Gastrocnemius medialis (tissue), 4 donors: ENCODE data around the gene CYTH4. TPM values are rescaled to one million over a fixed set of nuclear protein-coding genes. Genes with fewer than 3 reads are reported as not detected.

Source experiments
- ATAC-seq, 2 donors: fragments of 150-250 bp; one replicate each; pipeline ENCODE4 v1.9.1; 2016
- DNase-seq, 2 donors: peaks; one replicate each; pipeline ENCODE4 v3.0.0-alpha.2; 2019
- H3K27ac ChIP-seq, 4 donors: fragments of 200-600 bp; sonication (generic); 1 replicate in 1 of 4; 2 replicates in 3 of 4; pipeline ENCODE4 v1.5.1; 2016 to 2018; ENCODE audit warnings: mild to moderate bottlenecking in 2 of 4, moderate library complexity in 1 of 4
- H3K27me3 ChIP-seq, 3 donors: fragments of 200-600 bp; sonication (generic) in 2 of 3; 1 replicate in 1 of 3; 2 replicates in 2 of 3; pipeline versions ENCODE4 v1.5.1 to v1.6.0; 2016 to 2019; ENCODE audit warnings: mild to moderate bottlenecking in 1 of 3, moderate library complexity in 1 of 3
- H3K36me3 ChIP-seq, 2 donors: fragments of 200-600 bp; sonication (generic) in 1 of 2; one replicate each; pipeline ENCODE4 v1.5.1; 2017 to 2018
- H3K4me1 ChIP-seq, 2 donors: fragments of 200-600 bp; sonication (generic) in 1 of 2; one replicate each; pipeline ENCODE4 v1.5.1; 2016 to 2017; ENCODE audit warnings: mild to moderate bottlenecking in 2 of 2
- H3K4me3 ChIP-seq, 4 donors: fragments of 200-600 bp; sonication (generic) in 3 of 4; 1 replicate in 1 of 4; 2 replicates in 3 of 4; pipeline ENCODE4 v1.5.1; 2016 to 2019; ENCODE audit warnings: mild to moderate bottlenecking in 2 of 4
- H3K9me3 ChIP-seq, 3 donors: fragments of 200-600 bp; sonication (generic) in 2 of 3; 1 replicate in 1 of 3; 2 replicates in 2 of 3; pipeline ENCODE4 v1.5.1; 2016 to 2019
- CTCF ChIP-seq, 5 experiments: fragments of 450-650 bp in 3 of 5; fragments of 200-600 bp in 2 of 5; sonication (generic) in 2 of 5; IDR thresholded peaks in 4 of 5; conservative IDR thresholded peaks in 1 of 5; 1 replicate in 4 of 5; 2 replicates in 1 of 5; pipeline ENCODE4 v1.5.1; 2016 to 2019; ENCODE audit warnings: antibody characterized with exemption in 5 of 5, mild to moderate bottlenecking in 3 of 5, moderate library complexity in 3 of 5
- POLR2A ChIP-seq, 2 donors: fragments of 450-650 bp; IDR thresholded peaks; one replicate each; pipeline ENCODE4 v1.6.1; 2017; ENCODE audit warnings: antibody characterized with exemption in 2 of 2, mild to moderate bottlenecking in 2 of 2, moderate library complexity in 2 of 2
- in situ Hi-C, 4 donors: fragments of 200-750 bp; cut with MboI; loops; one replicate each; pipeline versions ENCODE4 v1.15.0 to v1.8.0; 2017; ENCODE audit warnings: low sequenced_read_pairs in 4 of 4
- intact Hi-C: fragments of 100-400 bp; cut with DNase I; formaldehyde crosslinking; loops from one replicate; pipeline ENCODE4 v1.15.1; 2023; ENCODE audit warnings: low total_unique reads
- total RNA-seq, 4 donors: library from RNA; depleted of rRNA; stranded (reverse); fragments of >200 nt; gene quantifications; one replicate each; pipeline versions ENCODE4 v1.1.0 to v1.2.3, GENCODE V29; 2016

Gene CYTH4
- total RNA-seq, 4 donors from 2014 or later, result 1.7 to 2.2 (median 2.0) TPM; not detected in 1

DNA sequence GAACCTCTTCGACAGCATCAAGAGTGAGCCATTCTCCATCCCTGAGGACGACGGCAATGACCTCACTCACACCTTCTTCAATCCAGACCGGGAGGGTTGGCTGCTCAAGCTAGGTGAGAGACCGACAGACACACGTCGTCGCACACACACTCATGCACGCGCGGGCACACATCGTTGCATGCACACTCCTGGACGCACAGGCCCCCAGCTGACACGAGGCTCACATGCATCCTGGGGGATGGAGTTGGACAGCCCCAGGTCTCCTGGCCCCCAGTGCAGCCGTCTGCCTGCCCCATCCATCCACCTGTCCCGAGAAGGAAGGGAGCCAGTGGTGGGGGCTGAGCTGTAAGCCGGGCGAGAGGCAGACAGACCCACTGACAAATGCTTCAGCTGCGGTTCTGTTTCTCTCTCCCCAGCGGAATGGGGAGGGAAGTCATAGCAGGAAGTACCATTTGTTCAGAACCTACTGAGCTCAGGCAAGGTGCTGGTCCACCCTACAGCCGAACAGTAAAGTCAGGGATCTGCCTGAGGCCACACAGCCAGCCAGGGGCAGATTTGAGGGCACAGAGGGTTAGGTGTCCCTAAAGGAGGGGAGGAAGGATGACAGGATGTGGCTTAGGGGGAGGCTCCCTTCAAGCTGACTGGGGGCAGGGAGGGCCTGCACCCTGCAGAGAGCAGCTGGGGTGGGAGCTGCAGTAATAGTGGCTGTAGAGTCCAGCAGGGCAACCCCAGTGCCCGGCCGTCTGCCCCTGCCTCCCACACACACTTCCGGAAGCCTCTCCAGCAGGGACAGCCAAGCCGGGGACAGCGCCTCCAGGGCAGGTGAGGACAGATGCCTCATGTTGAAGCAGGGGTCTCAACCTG is 27.1 kb downstream of the CYTH4 start:
- no peak for TF ChIP-seq POLR2A (IDR thresholded peaks at IDR 0.05)
- peak in 1 of 2 donors; percentile 22 for DNase-seq
- Histone ChIP-seq H3K27me3 (no peaks in the 10 kb centered on the region), H3K27ac (no peak overlapping the region), H3K4me3 (no peak overlapping the region), H3K4me1 (no peaks in the 10 kb centered on the region), H3K9me3 (no peaks in the 10 kb centered on the region), H3K36me3 (no peaks in the 10 kb centered on the region)
- intact Hi-C loops (loop anchor here (10.0 kb wide), 1 partner anchor 115 kb away; the partner anchor contains the start of gene ELFN2), in situ Hi-C loops (no loop called here)
- no peak for ATAC-seq

DNA sequence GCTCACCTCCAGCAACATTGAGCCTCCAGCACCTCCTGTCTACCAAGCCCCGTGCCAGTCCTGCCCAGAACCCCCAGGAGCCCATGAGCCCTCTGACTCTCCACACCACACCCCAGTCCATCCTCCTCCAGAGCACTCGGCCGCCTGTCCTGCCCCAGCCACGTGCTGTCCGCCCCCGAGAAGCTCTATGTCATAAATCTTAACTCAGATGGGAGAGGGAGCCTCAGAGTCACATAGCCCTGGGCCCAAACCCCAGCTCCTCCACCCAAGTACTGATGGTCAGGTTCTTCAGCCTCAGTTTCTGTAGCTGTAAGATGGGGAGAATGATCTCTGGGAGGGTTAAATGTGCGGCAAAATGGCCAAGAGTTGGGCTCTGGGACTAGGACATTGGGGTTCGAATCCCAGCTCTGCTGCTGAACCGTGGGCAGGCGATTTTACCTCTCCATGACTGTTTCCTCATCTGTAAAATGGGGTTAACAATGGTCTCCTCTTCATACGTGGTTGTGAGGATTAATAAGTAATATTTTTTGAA is 27.8 kb downstream of the CYTH4 start:
- Histone ChIP-seq H3K4me3 (no peak overlapping the region), H3K27ac (no peak overlapping the region), H3K9me3 (no peaks in the 10 kb centered on the region), H3K4me1 (no peaks in the 10 kb centered on the region), H3K27me3 (no peaks in the 10 kb centered on the region), H3K36me3 (no peaks in the 10 kb centered on the region)
- no peak for DNase-seq
- in situ Hi-C loops (no loop called here), intact Hi-C loops (loop anchor here (10.0 kb wide), 1 partner anchor 115 kb away; the partner anchor contains the start of gene ELFN2)
- TF ChIP-seq POLR2A (IDR thresholded peaks at IDR 0.05) (no peak), CTCF (IDR thresholded peaks at IDR 0.05 in 4 of 5, conservative IDR thresholded peaks at IDR 0.05 in 1 of 5) (no peak)
- no peak for ATAC-seq

GRCh38 chr22:37310815-37311595 is 28.7 kb downstream of the CYTH4 start:
- no peak overlapping the region for H3K27ac ChIP-seq
- H3K4me1 ChIP-seq, result no peaks in the 10 kb centered on the region
- TF ChIP-seq CTCF (IDR thresholded peaks at IDR 0.05 in 4 of 5, conservative IDR thresholded peaks at IDR 0.05 in 1 of 5), result no peak
- TF ChIP-seq POLR2A (IDR thresholded peaks at IDR 0.05), result no peak
- no peak overlapping the region for H3K4me3 ChIP-seq
- no peaks in the 10 kb centered on the region for H3K36me3 ChIP-seq
- no peaks in the 10 kb centered on the region for H3K9me3 ChIP-seq
- in situ Hi-C loops, result no loop called here
- ATAC-seq (no peak), DNase-seq (peak in 1 of 2 donors; percentile 36)
- no peaks in the 10 kb centered on the region for H3K27me3 ChIP-seq
- intact Hi-C loops, result loop anchor here (10.0 kb wide), 1 partner anchor 114 kb away; the partner anchor contains the start of gene ELFN2

GRCh38 chr22:37311761-37312312 is 29.5 kb downstream of the CYTH4 start:
- Histone ChIP-seq H3K36me3 (no peaks in the 10 kb centered on the region), H3K4me1 (no peaks in the 10 kb centered on the region), H3K27ac (no peak overlapping the region), H3K4me3 (no peak overlapping the region), H3K9me3 (no peaks in the 10 kb centered on the region), H3K27me3 (no peaks in the 10 kb centered on the region)
- no peak for TF ChIP-seq CTCF (IDR thresholded peaks at IDR 0.05 in 4 of 5, conservative IDR thresholded peaks at IDR 0.05 in 1 of 5)
- TF ChIP-seq POLR2A (IDR thresholded peaks at IDR 0.05), result no peak
- in situ Hi-C loops (no loop called here), intact Hi-C loops (loop anchor here (10.0 kb wide), 1 partner anchor 113 kb away; the partner anchor contains the start of gene ELFN2)
- DNase-seq (no peak), ATAC-seq (no peak)
